SK-N-MC (cell line): Measurements from ENCODE around the gene SMC3.
"Not testable (repeated sequence)": the region's sequence is repeated elsewhere in the genome, so short reads cannot be mapped to it uniquely, and the experiment has no call there.

Experiments used
- EZH2 ChIP-seq: fragments of 200-600 bp; sonication (generic); IDR thresholded peaks from one replicate; pipeline ENCODE4 v1.6.1; 2017; ENCODE audit warnings: antibody characterized with exemption
- FOXP2 ChIP-seq: optimal IDR thresholded peaks from 2 replicates; pipeline ENCODE3; 2011; ENCODE audit warnings: mild to moderate bottlenecking, moderate library complexity; ENCODE audit not compliant: insufficient read depth; ENCODE audit errors: extremely low read length, control extremely low read depth
- POLR2AphosphoS5 ChIP-seq: IDR thresholded peaks from 2 replicates; pipeline ENCODE4 v1.6.1; 2012; ENCODE audit warnings: mild to moderate bottlenecking, low read depth, low read length, borderline replicate concordance

DNA sequence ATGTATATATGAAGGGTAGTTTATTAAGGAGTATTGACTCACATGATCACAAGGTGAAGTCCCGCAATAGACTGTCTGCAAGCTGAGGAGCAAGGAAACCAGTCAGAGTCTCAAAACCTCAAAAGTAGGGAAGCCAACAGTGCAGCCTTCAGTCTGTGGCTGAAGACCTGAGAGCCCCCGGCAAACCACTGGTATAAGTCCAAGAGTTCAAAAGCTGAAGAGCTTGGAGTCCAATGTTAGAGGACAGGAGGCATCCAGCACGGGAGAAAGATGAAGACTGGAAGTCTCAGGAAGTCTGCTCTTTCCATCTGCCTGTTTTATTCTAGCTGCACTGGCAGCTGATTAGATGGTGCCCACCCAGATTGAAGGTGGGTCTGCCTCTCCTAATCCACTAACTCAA, 43.3 kb downstream of the SMC3 start:
- TF ChIP-seq POLR2AphosphoS5, EZH2, FOXP2: not testable (repeated sequence)
